NOMO-1 treated with DMSO at 0.1 percent for 48 hours (cell line): Measurements from ENCODE around the gene GPR50.

Experiments used
- DNase-seq: peaks from one replicate; lab custom pipeline; 2025; ENCODE audit not compliant: unreplicated experiment; lab: John Stamatoyannopoulos, UW

GPR50 gene

GRCh38 chrX:151226941-151227340 lies 50.6 kb downstream of the GPR50 start:
- no peak for DNase-seq

- no peak for DNase-seq
Measured at GRCh38 chrX:151227627-151228026, 51.2 kb downstream of the GPR50 start.

- DNase-seq = no peak
Measured at GRCh38 chrX:151228935-151229334, 52.6 kb downstream of the GPR50 start.
